Measurements from ENCODE around the gene TNFRSF9.

The TNFRSF9 gene

DNA sequence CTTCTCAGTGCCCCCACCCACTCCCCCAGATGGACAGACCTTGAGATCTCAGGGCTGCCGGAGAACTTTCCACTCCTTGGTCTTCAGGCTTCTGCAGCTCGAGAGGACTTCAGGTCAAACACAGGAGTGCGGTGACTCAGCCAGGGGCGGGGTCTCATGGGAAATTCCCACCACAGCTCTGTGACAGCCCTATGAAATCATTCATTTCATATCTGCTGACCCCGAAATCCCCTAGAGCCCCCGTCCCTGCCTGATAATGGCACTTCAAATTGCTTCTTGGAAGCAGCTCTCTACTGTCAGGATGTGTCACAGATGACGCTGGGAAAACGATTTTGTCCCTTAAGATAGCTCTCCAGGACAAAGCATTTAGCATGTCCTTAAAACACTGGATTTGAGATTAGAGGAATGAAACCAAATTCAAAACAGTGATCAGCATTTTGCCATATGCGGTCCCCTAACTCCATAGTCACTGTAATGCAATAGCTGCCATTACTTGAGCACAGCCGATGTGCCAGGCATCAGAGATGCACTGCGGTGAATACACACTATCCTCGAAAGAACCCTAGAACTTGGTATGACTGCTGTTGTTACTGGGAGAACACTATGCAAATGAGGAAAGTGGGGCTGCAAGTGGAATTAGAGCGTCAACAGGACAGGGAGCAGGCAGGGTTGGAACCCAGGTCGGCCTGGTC lies at the start of gene TNFRSF9:
TNFRSF9 (minus strand) TSS at position 95 of the 692 bp plus-strand sequence. CDS start 845 bp downstream, outside the sequence.
- Histone ChIP-seq H2AFZ (ENCODE audit: low read length, unreplicated experiment) (no peak within 1 kb of the TSS), H3K27me3 (ENCODE audit: insufficient read depth, low read length) (no peaks in the 10 kb centered on the region), H3K27ac (ENCODE audit: low read depth, low read length) (peak within 1 kb of the TSS; percentile 45; the same call in 1 of the 2 replicates), H3K36me3 (ENCODE audit: insufficient read depth, low read length) (no peaks in the 10 kb centered on the region), H3K4me3 (ENCODE audit: low read depth, low read length) (peak within 1 kb of the TSS; percentile 73), H3K79me2 (ENCODE audit: control insufficient read depth, insufficient read depth, low read length, unreplicated experiment) (no peaks in the 10 kb centered on the region), H3K4me1 (ENCODE audit: control insufficient read depth, insufficient read depth, low read length, unreplicated experiment) (peaks cover 21% of the 10 kb centered on the region)

- H3K4me1 ChIP-seq (ENCODE audit: control insufficient read depth, insufficient read depth, low read length, unreplicated experiment), result peaks cover 11% of the 10 kb centered on the region
These were observed 49.3 kb upstream of the TNFRSF9 start for GRCh38 chr1:7989762-7990428.

DNA sequence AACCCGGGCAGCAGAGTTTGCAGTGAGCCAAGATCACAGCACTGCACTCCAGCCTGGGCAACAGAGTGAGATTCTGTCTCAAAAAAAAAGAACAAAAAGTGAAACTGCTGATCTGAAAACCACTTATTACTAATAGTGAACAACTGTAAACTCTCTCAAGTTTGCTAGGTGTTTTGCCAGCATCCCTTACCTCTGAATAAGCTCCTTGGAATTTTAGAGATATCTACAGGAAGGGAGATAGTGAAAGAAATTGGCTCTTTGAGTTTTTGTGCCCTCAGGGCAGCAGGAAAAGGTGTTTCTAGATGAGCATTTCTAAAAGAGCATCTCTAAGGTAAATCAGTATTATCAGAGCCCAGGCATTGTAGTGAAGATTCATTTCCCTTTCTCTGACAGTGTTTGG lies 47.9 kb upstream of the TNFRSF9 start:
- Histone ChIP-seq H3K27ac (ENCODE audit: low read depth, low read length) (no peak overlapping the region), H3K4me1 (ENCODE audit: control insufficient read depth, insufficient read depth, low read length, unreplicated experiment) (no peaks in the 10 kb centered on the region), H3K79me2 (ENCODE audit: control insufficient read depth, insufficient read depth, low read length, unreplicated experiment) (no peaks in the 10 kb centered on the region), H3K27me3 (ENCODE audit: insufficient read depth, low read length) (no peaks in the 10 kb centered on the region), H3K36me3 (ENCODE audit: insufficient read depth, low read length) (peaks cover 22% of the 10 kb centered on the region), H3K4me3 (ENCODE audit: low read depth, low read length) (no peak overlapping the region), H2AFZ (ENCODE audit: low read length, unreplicated experiment) (no peak overlapping the region)

More at GRCh38 chr1:7989762-7990428, 49.3 kb upstream of the TNFRSF9 start:
- peaks cover 9% of the 10 kb centered on the region for H3K36me3 ChIP-seq (ENCODE audit: insufficient read depth, low read length)
- no peak overlapping the region for H2AFZ ChIP-seq (ENCODE audit: low read length, unreplicated experiment)
- H3K79me2 ChIP-seq (ENCODE audit: control insufficient read depth, insufficient read depth, low read length, unreplicated experiment), result no peaks in the 10 kb centered on the region
- H3K27me3 ChIP-seq (ENCODE audit: insufficient read depth, low read length), result no peaks in the 10 kb centered on the region
- H3K27ac ChIP-seq (ENCODE audit: low read depth, low read length), result no peak overlapping the region
- H3K4me3 ChIP-seq (ENCODE audit: low read depth, low read length), result no peak overlapping the region

- no peak overlapping the region for H2AFZ ChIP-seq (ENCODE audit: low read length, unreplicated experiment)
- no peak overlapping the region for H3K4me3 ChIP-seq (ENCODE audit: low read depth, low read length)
- no peaks in the 10 kb centered on the region for H3K79me2 ChIP-seq (ENCODE audit: control insufficient read depth, insufficient read depth, low read length, unreplicated experiment)
- no peak overlapping the region for H3K27ac ChIP-seq (ENCODE audit: low read depth, low read length)
- H3K4me1 ChIP-seq (ENCODE audit: control insufficient read depth, insufficient read depth, low read length, unreplicated experiment), result peaks cover 2% of the 10 kb centered on the region
- H3K36me3 ChIP-seq (ENCODE audit: insufficient read depth, low read length), result peaks cover 30% of the 10 kb centered on the region
- no peaks in the 10 kb centered on the region for H3K27me3 ChIP-seq (ENCODE audit: insufficient read depth, low read length)
These were observed 46.9 kb upstream of the TNFRSF9 start for GRCh38 chr1:7987528-7987927.

DNA sequence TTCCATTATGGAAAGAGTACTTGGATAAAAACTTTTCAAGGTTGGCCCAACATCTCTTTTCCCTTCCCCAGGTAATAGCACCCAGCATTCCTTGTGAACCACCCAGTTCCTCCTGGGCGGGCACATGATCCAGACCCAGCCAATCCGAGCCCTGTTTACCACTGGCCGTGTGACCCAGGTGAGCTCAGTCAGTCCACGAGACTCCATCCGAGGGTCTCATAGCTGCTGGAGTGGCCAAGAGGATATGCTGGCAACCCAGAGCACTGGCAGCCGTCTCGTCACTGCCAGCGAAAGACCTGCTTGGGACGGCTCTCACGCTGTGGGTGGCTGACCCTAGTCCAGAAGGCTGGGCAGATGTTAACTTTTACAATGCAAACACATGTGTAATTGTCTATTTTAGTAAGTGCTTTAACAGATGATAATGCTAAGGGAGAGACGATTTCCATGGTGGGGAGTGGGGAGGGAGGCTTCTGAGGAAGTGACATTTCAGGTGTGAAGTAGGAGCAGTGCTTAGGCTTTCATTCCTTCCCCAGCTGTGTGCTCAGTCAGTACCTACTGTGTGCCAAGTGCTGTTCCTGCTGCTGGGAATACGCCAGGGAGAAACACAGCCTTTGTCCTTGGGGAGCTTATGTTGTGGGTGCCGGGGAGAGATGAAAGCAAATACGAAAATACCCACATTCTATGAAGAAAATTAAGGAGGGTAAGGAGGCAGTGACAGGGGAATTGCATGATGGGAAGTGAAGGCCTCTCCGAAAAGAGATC lies 45.4 kb upstream of the TNFRSF9 start:
- no peak overlapping the region for H2AFZ ChIP-seq (ENCODE audit: low read length, unreplicated experiment)
- no peak overlapping the region for H3K27ac ChIP-seq (ENCODE audit: low read depth, low read length)
- H3K4me1 ChIP-seq (ENCODE audit: control insufficient read depth, insufficient read depth, low read length, unreplicated experiment), result peaks cover 3% of the 10 kb centered on the region
- H3K27me3 ChIP-seq (ENCODE audit: insufficient read depth, low read length), result no peaks in the 10 kb centered on the region
- peaks cover 30% of the 10 kb centered on the region for H3K36me3 ChIP-seq (ENCODE audit: insufficient read depth, low read length)
- H3K4me3 ChIP-seq (ENCODE audit: low read depth, low read length), result no peak overlapping the region
- no peaks in the 10 kb centered on the region for H3K79me2 ChIP-seq (ENCODE audit: control insufficient read depth, insufficient read depth, low read length, unreplicated experiment)

GRCh38 chr1:7984811-7985210 lies 44.2 kb upstream of the TNFRSF9 start:
- H3K79me2 ChIP-seq (ENCODE audit: control insufficient read depth, insufficient read depth, low read length, unreplicated experiment), result no peaks in the 10 kb centered on the region
- peaks cover 34% of the 10 kb centered on the region for H3K36me3 ChIP-seq (ENCODE audit: insufficient read depth, low read length)
- no peak overlapping the region for H2AFZ ChIP-seq (ENCODE audit: low read length, unreplicated experiment)
- no peaks in the 10 kb centered on the region for H3K27me3 ChIP-seq (ENCODE audit: insufficient read depth, low read length)
- peaks cover 3% of the 10 kb centered on the region for H3K4me1 ChIP-seq (ENCODE audit: control insufficient read depth, insufficient read depth, low read length, unreplicated experiment)
- H3K27ac ChIP-seq (ENCODE audit: low read depth, low read length), result no peak overlapping the region
- no peak overlapping the region for H3K4me3 ChIP-seq (ENCODE audit: low read depth, low read length)

DNA sequence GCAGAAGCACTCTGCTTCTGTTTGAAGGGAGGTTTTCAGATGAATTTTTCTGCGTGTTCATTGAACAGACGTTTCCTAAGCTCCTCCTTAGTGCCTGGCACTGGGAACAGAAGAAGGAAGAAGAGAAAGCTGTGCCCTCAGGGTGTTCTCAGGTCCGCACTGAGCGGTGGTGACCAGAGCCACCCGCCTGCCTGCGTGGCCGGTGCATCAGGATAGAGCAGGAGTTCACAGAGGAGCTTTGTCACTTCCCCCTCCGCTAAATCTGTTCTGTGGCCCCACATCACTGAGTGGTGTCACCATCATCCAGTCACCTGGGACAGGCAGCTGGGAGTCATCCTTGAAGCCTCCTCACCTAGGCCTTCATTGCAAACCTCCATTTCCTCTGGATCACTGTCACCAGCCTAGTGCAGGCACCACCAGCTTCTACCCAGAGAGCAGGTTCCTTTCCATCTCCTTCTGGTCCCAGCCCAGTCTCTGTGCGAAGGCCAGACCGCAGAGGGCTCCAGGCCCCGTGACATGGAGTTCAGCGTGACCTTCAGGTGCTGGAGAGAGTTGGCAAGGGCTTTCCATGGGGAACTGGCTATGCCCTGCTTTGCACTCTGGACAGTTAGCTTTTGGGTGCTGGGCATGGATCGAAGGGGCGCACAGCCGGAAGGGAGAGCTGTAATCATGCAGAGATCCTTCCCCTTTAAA lies 42.6 kb upstream of the TNFRSF9 start:
- H3K27ac ChIP-seq (ENCODE audit: low read depth, low read length), result peak overlapping the region; percentile 46; the same call in 1 of the 2 replicates
- H3K4me1 ChIP-seq (ENCODE audit: control insufficient read depth, insufficient read depth, low read length, unreplicated experiment), result peaks cover 3% of the 10 kb centered on the region
- no peak overlapping the region for H3K4me3 ChIP-seq (ENCODE audit: low read depth, low read length)
- H2AFZ ChIP-seq (ENCODE audit: low read length, unreplicated experiment), result no peak overlapping the region
- H3K79me2 ChIP-seq (ENCODE audit: control insufficient read depth, insufficient read depth, low read length, unreplicated experiment), result no peaks in the 10 kb centered on the region
- H3K36me3 ChIP-seq (ENCODE audit: insufficient read depth, low read length), result peaks cover 41% of the 10 kb centered on the region
- H3K27me3 ChIP-seq (ENCODE audit: insufficient read depth, low read length), result no peaks in the 10 kb centered on the region

DNA sequence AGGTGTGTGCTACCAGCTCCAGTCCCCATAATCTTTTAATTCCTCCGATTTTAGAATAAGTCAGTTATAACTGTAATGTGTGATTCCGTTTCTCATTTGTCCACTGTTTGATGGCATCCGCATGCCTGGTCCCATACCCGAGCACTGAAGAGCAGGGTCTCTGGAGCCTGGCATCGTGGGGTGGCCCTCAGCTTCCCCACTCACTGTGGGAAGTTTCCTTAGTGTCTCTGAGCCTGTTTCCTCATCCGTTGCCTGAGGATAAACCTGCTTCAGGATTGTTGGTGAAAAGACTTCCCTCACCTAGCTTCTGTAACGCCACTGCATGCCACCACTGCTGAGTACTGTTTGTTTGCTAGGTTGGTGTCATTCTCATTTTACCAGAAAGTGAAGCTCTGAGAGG lies 40.3 kb upstream of the TNFRSF9 start:
- no peak overlapping the region for H2AFZ ChIP-seq (ENCODE audit: low read length, unreplicated experiment)
- peaks cover 52% of the 10 kb centered on the region for H3K36me3 ChIP-seq (ENCODE audit: insufficient read depth, low read length)
- peaks cover 4% of the 10 kb centered on the region for H3K79me2 ChIP-seq (ENCODE audit: control insufficient read depth, insufficient read depth, low read length, unreplicated experiment)
- H3K4me1 ChIP-seq (ENCODE audit: control insufficient read depth, insufficient read depth, low read length, unreplicated experiment), result peaks cover 3% of the 10 kb centered on the region
- no peak overlapping the region for H3K27ac ChIP-seq (ENCODE audit: low read depth, low read length)
- no peak overlapping the region for H3K4me3 ChIP-seq (ENCODE audit: low read depth, low read length)
- H3K27me3 ChIP-seq (ENCODE audit: insufficient read depth, low read length), result no peaks in the 10 kb centered on the region

DNA sequence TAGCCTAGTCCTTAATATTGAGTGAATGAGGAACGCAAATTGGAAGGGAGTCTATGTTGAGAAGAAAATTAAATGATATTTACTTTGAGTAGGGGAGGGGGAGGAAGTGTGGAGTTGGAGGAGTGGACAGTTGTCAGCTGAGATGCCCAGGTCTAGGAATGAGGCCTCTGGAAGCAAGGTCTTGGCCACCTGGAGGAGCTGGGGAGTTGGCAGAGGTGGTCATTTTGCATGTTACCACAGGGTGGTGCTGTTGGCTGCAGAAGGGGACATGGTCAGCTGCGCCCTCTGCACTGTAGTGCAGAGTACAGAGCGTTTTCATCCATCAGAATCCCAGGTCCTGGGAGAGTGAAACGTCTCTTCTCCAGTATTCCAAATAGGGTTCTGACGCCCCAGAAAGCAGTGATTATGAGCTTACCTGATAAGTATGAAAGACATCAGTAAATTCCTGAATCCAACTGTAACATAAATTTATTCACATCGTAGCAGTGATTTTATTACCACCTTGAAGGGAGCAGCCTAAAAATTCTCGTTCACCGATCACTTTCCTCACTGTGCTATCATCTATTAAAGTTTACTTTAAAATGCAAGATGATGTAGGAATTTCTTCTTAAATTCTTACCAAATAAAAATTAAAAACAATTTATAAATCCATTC lies 34.7 kb upstream of the TNFRSF9 start:
- no peaks in the 10 kb centered on the region for H3K4me1 ChIP-seq (ENCODE audit: control insufficient read depth, insufficient read depth, low read length, unreplicated experiment)
- H3K27ac ChIP-seq (ENCODE audit: low read depth, low read length), result no peak overlapping the region
- H3K4me3 ChIP-seq (ENCODE audit: low read depth, low read length), result no peak overlapping the region
- peaks cover 6% of the 10 kb centered on the region for H3K79me2 ChIP-seq (ENCODE audit: control insufficient read depth, insufficient read depth, low read length, unreplicated experiment)
- H3K36me3 ChIP-seq (ENCODE audit: insufficient read depth, low read length), result peaks cover 32% of the 10 kb centered on the region
- H2AFZ ChIP-seq (ENCODE audit: low read length, unreplicated experiment), result no peak overlapping the region
- H3K27me3 ChIP-seq (ENCODE audit: insufficient read depth, low read length), result no peaks in the 10 kb centered on the region

- H3K4me3 ChIP-seq (ENCODE audit: low read depth, low read length), result no peak overlapping the region
- H3K36me3 ChIP-seq (ENCODE audit: insufficient read depth, low read length), result peaks cover 34% of the 10 kb centered on the region
- no peaks in the 10 kb centered on the region for H3K4me1 ChIP-seq (ENCODE audit: control insufficient read depth, insufficient read depth, low read length, unreplicated experiment)
- no peak overlapping the region for H3K27ac ChIP-seq (ENCODE audit: low read depth, low read length)
- no peak overlapping the region for H2AFZ ChIP-seq (ENCODE audit: low read length, unreplicated experiment)
- H3K27me3 ChIP-seq (ENCODE audit: insufficient read depth, low read length), result no peaks in the 10 kb centered on the region
- peaks cover 6% of the 10 kb centered on the region for H3K79me2 ChIP-seq (ENCODE audit: control insufficient read depth, insufficient read depth, low read length, unreplicated experiment)
These were observed 32.4 kb upstream of the TNFRSF9 start for GRCh38 chr1:7973086-7973485.
